HG02623 (cell line): ENCODE measurements around the gene EML1.

Source experiments
- ATAC-seq: cut with Tn5 transposase; IDR thresholded peaks from one replicate; pipeline ENCODE4 v1.9.1; 2021; ENCODE audit warnings: moderate library complexity; ENCODE audit not compliant: unreplicated experiment

The EML1 gene

DNA sequence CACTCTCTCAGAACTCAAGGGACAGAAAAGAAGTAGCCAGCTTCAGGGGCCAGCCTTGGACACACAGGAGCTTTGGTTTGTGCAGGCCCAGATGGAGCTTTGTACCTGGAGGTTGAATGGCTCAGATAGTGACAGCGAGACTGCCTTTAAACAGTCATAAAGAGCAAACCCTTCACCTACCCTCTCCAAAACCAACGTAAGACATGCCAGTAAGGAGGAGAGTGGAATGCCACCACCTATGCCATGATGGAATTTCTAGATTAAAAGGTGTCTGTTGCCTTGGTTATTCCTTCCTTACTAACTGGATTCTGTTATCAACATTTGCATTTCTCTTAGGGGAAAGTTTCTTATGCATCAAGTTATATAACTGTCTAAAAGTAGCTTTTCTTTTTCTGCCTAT, 98.1 kb downstream of the EML1 start:
- no peak for ATAC-seq

DNA sequence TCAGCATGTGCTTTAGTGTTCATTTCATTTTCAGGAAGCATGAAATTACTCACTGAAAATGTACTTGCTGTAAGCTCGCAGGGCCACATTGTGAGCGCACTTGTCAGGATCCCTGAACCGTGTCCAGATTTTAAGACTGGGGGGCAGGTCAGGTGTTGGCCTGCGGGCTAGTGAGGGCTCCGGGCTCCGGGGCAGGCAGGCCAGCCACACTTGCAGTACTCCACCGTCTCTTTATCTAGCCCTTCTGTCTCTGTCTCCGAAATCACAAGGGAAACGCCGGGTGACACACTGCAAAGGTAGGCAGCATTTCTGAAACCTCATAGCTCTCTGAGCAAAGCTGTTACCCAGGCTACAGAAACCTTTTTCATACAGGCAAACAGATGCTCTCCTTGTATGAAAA, 98.7 kb downstream of the EML1 start:
- ATAC-seq = no peak

DNA sequence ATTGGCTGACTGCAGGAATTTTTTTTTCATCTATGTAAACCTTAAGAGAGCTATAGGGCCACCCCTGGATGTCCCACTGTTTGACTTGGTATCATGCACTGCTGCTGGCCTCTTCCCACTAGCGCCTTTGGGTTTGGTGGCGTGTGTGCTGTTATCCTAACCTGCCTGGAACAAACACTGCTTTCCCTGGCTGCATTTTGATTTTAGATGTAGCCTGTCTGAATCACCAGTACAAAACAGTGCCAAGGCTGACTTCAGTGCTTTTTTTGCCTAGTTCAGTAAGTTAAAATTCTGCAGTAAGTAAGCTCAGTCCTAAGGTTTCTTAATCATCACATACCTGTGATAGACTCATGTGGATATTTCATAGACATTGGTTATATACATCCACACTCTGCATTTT, 99.2 kb downstream of the EML1 start:
- no peak for ATAC-seq

DNA sequence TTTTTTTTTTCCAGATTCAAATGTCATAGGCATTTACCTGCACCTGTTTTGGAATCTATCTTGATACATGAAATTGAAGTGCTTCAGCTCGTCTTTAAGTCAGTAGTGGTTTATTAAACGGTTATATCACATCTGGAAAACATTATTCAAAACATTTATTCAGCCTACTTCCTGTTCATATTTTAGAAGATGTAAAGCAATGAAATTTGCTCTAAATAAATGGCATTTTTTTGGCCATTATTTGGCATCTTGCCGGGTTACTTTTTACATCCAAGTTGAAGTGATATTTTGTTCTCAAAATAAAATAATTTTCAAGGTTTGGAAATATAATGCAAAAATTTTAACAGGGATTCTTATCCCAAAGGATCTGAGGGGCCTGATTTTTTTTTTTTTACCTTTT, 103.1 kb downstream of the EML1 start:
- no peak for ATAC-seq

DNA sequence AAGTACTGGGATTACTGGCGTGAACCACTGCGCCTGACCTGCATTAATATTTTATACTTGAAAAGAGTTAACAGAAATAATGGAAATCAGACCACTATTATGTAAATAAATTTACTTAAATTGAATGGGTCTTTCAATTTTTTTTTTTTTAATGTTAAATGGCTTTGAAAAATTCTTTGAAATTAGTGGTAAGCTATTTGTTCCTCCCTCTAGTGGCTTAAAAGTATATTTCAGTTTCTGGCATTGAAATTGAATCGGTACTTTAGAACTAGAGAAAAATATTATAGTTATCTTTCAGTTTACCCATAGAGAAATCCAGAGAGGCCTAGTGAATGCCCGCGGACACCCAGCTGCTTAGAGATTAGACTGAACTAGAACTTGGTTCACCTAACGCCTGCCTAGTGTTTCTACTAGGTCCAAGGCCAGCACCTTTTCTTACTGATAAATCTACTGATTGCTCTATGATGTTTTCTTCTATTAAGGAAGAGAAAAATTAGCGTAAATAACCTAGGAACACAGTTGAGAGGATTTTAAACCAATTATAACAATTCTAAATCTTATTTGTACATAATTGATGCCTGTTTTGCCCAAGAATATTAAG, 106.5 kb downstream of the EML1 start:
- no peak for ATAC-seq

DNA sequence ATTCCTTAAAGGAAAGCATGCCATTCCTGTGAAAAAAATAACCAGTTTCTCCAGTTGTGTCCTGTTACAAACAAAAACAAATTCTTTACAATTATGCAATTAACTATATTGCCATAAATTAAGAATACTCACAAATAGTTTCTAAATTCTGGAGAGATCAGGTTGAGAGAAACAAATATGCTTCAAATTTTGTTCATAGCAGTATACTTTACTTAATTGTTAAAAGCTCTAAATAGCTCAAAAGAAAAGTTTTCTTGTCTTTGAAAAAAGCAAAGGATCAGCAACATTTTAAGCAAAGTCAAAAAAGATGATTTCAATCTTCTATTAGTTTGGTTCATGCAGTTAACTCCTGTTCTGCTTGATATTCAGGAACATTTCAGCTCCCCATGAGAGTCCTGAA, 109.7 kb downstream of the EML1 start:
- no peak for ATAC-seq

DNA sequence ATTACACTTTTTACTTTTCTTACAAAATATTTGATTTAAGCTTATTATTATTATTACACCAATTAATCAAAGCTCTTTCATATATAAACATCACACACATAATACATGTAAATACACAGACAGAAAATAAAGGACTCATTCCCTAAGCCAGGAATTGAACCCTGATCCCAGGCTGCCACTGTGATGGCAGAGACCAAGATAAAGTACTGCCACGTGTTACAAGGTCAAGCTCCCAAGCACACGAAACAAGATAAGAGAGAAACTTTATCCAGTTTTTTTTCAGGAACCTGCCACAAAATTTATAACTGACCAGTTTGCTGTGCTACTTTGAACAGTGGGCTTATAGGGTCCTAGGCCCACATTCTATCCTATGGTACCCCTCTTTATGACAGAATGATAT, 111.3 kb downstream of the EML1 start:
- ATAC-seq = no peak

DNA sequence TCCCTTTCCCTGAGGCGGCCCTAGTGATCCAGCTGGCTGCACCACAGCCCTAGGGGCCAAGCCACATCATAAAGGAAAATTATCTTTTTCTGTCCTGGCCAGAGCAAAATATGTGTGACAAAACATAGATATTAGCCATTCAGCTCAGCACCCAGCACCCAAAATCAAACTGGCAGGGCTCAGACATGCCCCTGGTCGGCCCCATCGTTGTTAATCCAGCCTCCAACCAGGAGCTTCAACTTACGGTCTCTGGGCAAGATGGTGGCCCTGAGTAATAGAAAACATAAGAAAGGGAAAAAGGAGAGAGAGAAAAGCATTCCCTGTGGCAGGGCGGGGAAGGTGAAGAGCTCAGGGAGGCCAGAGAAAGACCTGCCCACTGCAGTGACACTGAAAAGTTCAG, 111.9 kb downstream of the EML1 start:
- no peak for ATAC-seq

DNA sequence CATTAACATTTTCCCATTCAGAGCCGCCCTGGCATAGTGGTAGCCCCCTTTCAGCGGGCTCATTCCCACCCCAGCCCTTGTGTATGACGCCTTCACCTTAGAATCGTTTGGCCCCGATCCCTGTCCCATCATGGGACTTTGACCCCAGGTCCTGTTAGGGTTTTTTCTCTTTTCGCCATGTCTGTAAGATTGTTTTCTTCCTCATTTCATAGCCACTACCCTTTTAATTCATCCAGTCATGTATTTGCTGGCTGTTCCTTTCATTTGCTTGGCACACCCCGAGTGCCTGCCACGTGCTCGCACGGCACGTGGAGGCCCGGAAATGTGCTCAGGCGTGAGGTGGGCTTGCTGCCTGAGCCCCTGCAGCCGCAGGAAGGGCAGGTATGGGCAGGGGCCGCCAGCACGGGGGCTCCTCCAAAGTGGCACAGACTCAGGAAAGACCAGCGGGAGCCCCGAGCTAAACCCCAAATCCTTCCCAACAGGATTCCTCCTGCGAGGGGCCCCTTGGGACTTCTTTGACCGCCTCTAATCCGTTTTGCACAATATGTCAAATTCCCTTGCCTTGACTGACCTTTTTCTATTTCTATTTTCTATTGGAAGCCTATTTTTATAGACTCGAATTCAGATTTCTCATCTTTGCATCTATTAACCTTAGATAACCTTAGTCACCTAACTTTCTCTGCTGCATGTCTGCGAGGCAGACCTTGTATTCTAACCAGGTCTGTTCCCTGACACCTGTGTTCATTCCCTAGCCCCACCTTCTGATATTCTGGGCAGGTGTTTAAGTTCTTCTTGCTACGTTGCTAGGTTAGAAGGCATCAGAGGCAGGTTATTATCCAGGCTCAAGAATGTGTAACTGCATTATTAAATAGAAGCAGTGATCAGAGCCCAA, 114.8 kb downstream of the EML1 start:
- no peak for ATAC-seq

DNA sequence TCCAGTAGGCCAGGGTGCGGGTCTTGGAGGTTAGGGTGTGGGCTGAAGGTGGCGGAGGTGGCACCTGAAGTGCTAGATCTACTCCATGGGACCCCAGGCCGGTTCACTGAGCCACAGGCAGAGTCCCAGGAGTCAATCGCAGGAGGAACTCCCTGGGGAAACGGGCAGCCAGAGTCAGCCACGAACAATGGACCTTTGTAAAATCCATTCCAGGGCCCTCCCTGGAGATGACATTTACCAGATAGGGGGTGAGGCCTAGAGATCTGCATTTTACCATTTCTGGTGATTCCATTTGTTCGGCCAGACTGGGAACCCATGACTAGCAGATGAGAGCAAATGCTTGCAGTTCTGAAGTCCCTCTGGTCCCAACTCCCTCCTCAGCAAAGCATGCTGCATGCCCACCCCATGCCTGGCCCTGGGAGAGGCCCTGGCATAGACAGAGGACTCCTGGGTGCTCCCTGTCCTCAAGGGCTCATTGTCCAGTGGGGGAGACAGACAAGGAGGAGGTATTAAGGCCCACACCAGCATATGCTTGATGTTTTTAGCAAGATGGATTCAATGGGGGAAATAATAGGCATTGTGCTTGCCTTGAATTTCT, 115.5 kb downstream of the EML1 start:
- ATAC-seq = no peak

DNA sequence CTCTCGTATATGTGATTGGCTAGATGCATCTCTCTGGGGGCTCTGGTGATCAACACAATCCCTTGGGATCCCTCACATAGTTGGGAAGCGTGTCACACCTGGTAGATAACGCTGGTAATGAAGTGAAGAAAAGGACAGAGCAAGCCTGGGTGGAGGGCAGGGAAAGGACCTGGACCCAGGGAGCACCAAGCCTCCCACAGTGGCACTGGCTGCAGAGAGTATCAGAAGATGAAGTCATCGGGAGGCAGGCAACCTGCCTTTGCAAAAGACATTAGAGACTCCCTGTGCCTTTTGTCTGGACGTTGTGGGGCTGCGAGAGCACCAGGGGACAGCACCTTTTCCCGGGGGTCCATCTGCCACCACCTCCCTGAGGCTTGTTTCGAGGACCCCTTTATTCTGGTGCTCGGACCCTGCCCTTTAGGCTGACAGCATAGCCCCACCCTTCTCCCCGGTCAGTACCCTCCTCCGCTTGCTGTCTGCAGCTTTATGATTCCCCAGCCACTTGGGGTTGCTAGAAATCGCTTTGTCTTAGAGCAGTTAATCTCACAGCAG, 116.4 kb downstream of the EML1 start:
- no peak for ATAC-seq

DNA sequence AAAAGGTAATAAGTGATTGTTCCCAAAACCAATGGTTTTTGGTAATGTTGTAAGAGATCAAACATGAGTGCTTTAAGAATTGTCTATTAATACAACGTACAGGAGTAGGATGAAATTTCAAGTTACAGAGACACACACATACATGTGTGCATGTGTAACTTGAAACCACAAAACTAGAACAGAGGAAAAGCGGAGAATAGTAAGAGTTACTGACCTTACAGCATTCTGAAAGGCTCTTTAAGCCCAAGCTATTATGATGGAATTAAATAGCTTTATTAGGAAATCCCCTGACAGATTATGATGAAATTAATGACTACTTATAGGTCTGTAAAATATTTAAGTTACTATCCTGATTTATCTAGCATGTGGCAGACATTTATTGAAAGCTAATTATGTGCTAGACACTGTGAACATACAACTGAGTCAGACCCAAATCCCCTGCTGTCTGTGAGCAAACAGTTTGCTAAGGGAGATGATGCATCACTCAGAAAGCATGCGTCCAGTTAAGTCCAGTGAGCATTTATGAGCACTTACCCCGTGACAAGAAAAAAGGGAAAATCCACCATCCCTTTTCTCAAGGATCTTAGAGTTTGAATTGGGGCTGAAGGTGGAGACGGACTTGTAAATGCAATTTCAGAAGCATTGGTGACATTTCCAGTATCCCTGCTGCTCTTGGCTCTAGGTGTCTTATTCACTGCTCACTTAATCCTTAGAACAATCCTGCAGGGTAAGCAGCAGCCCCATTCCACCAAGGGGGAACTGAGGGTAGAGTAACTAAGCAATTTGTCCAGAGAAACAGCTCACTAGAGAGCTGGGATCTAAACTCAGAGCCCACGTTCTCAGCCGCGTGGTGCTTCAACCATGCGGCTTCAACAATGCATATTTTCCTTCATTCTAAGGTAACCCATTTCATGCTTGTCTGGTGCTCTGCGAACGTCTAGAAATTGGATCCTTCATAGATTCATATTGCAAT, 117.4 kb downstream of the EML1 start:
- no peak for ATAC-seq

DNA sequence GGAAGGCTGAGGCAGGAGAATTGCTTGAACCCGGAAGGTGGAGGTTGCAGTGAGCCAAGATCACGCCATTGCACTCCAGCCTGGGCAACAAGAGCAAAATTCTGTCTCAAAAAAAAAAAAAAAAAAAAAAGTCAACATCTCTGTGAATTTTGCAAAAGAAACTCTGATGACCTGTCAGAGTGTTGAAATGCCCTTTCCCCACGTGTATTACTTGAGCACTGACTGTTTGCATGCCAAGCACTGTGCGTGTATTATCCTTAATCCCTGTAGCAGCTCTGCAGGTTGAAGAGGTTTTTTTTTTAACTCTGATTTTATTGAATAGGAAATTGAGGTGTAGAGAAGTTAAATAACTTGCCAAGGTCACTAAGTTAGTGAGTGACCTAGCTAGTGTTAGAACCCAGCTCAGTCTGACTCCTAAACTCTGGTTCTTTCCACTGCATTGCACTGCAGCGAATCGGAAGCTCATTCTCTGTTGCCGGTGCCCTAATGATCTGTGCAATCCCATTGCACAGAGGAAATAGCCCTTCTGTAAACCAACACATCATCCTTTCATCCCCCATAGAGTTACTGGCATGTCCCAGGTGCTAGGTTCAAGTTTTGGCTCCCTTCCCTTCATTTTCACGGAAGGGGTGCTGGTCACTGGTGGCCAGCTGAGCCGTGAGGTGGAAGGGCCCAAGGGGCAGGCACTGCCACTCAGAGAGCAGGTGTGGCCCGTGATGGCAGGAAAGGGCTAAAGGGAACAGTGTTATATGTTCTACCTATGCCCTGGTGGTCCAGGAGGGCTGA, 122.3 kb downstream of the EML1 start:
- ATAC-seq = no peak

DNA sequence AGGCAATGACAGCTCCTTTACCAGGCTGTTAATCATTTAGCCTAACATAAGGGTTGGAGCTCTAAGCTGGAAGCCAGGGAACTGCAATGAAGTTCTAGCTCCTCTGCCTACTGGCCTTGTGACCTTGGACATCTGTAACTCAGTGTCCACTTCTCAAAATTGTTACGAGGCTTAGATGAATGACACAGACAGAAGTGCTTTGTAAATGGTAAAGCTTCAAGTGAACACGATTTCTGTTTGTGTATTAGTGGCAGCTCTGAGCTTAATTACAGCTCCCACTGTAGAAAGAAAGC, 122.8 kb downstream of the EML1 start:
- ATAC-seq = no peak

DNA sequence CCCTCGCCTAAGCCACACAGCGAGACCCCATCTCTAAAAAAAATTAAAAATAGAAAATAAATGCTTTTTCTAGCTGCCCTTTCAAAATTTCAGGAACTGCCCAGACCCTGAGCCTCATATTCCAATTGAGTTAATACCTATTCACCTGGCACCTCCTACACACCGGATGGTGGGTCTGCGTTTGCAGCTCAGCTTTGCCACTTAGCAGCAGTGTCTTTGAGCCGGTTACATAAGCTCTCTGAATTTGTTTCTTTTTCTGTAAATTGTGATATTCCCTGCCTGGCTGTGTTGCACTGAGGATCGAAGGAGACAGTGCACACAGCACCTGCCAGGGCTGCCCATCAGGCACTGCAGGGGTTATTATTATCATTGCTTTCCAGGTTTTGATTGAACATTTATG, 125.6 kb downstream of the EML1 start:
- ATAC-seq = no peak

DNA sequence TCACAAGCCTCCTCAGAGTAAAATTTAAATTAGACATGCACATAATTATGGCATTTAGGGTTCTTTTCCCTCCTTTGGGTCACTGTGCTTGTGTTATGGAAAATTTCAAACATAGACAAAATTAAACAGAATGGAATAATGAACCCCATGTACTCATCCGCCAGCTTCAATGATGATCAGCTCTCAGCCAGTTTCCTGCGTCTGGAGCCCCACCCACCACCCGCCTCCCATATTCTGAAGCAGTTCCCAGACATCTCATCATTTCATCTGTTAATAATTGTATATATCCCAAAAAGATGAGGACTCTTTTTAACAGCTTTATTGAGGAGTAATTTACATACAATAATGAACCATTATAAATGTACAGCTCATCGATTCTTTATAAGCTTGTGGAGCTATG, 128.2 kb downstream of the EML1 start:
- no peak for ATAC-seq

DNA sequence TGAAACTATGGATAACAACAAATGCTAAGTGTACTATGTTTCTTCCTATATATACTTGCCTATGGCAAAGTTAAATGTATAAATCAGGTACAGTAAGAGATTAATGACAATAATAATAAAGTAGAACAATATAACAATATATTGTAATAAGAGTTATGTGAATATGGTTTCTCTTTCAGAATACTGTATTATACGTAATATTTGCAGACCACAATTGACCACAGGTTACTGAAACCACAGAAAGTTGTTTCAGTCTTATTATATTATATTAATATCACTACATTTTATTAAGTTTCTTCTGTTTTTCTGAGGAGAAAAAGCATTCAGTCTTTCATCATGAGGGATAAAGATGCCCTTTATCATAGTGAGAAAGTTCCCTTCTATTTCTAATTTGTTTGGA, 131.2 kb downstream of the EML1 start:
- ATAC-seq = no peak

DNA sequence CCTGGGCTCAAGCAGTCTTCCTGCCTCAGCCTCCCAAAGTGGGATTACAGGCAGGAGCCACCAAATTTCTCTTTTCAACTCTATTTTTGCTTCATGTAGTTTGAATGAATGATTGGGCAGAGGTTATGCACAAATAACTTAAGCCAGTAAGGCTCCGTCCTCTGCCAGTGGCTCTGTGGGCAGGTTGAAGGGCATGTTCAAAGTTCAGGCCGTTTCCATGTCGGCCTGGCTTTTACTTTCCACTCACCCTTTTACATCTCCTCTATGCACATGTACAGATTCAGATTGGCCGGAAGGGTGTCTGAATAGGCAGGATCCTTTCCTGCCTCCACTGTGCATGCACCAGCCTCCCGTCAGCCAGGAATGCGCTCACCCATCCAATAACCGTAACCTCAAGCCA, 132.3 kb downstream of the EML1 start:
- no peak for ATAC-seq

DNA sequence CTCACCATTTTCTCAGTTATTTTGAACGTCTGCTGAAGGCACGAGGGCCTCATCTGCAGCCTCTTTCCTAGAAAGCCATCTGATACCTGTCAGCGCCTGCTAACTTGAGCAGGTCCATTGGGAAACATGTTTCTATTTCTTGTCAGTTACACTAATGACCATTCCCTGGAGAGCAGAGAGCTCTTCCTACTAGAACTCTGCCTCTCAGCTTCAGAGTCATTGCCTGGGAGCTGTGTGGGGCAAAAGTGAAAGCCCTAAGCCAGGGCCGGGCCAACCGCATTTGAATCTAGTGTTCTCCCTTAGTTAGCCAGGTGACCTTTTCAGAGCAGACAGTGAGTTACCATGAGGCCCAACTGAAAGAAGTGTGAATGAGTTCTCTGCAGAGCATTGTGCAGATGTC, 135.8 kb downstream of the EML1 start:
- ATAC-seq = no peak

DNA sequence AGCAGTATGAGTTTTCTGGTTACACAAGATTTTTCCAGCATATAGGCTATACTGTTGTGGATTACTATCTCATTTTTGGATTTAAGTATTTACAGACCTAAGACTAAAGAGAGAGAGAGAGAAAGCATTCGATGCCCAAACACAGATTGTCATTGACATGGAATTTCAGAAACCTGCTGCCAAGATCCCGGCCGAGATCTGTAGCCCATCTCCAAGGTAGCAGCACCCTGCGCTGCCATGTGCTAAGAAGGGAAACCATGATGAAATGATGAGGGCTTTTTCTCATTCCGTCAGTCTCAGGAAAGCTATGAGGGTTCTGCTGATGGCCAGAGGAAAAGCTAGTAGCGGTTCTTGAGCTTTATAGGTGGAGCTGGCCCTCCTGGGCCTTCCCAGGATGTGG, 136.4 kb downstream of the EML1 start:
- ATAC-seq = no peak
